SK-N-SH treated with all-trans-retinoic acid at 6 μM for 48 hours (cell line): Measurements from ENCODE around the gene RIC1.

ENCODE experiments used
- ATAC-seq: fragments of 200-7000 bp; cut with Tn5 transposase; 3 replicates; pipeline ENCODE4 v1.9.1; 2020; ENCODE audit warnings: mild to moderate bottlenecking, moderate library complexity
- ARNTL ChIP-seq: fragments of 450-650 bp; formaldehyde crosslinking; IDR thresholded peaks from 2 replicates; pipeline ENCODE4 v1.5.0; 2020; ENCODE audit warnings: low read depth, mild to moderate bottlenecking, moderate library complexity, borderline replicate concordance
- BACH2 ChIP-seq: fragments of 250-450 bp; sonication (Bioruptor Pico); IDR thresholded peaks from 2 replicates; pipeline ENCODE4 v1.9.0; 2021; ENCODE audit warnings: mild to moderate bottlenecking, borderline replicate concordance
- CSDC2 ChIP-seq: fragments of 250-450 bp; sonication (Bioruptor Pico); IDR thresholded peaks from 2 replicates; pipeline ENCODE4 v1.5.0; 2020; ENCODE audit warnings: mild to moderate bottlenecking, moderate library complexity
- ESRRG ChIP-seq: fragments of 250-450 bp; sonication (Bioruptor Pico); IDR thresholded peaks from 2 replicates; pipeline ENCODE4 v1.6.1; 2021; ENCODE audit warnings: mild to moderate bottlenecking
- GLIS3 ChIP-seq: fragments of 250-450 bp; sonication (Bioruptor Pico); IDR thresholded peaks from 2 replicates; pipeline ENCODE4 v1.5.0; 2020; ENCODE audit warnings: mild to moderate bottlenecking, moderate library complexity
- ISL1 ChIP-seq: fragments of 250-450 bp; sonication (Bioruptor Pico); IDR thresholded peaks from 2 replicates; pipeline ENCODE4 v2.1.2; 2022; ENCODE audit warnings: mild to moderate bottlenecking, moderate library complexity
- OSR1 ChIP-seq: fragments of 250-450 bp; sonication (Bioruptor Pico); IDR thresholded peaks from 2 replicates; pipeline ENCODE4 v1.8.0; 2022; ENCODE audit warnings: moderate library complexity, mild to moderate bottlenecking, inconsistent platforms
- PPARA ChIP-seq: fragments of 250-450 bp; sonication (Bioruptor Pico); IDR thresholded peaks from 2 replicates; pipeline ENCODE4 v1.5.0; 2020; ENCODE audit warnings: mild to moderate bottlenecking, borderline replicate concordance
- SNAI2 ChIP-seq: fragments of 250-450 bp; sonication (Bioruptor Pico); IDR thresholded peaks from 2 replicates; pipeline ENCODE4 v1.5.0; 2020; ENCODE audit warnings: mild to moderate bottlenecking, moderate library complexity
- TCF4 ChIP-seq: fragments of 250-450 bp; sonication (Bioruptor Pico); IDR thresholded peaks from 2 replicates; pipeline ENCODE4 v1.8.0; 2021; ENCODE audit warnings: mild to moderate bottlenecking, moderate library complexity, borderline replicate concordance
- TOX ChIP-seq: fragments of 250-450 bp; sonication (Bioruptor Pico); IDR thresholded peaks from 2 replicates; pipeline ENCODE4 v1.8.0; 2021; ENCODE audit warnings: mild to moderate bottlenecking, moderate library complexity, borderline replicate concordance
- ZC3H10 ChIP-seq: fragments of 250-450 bp; sonication (Bioruptor Pico); IDR thresholded peaks from 2 replicates; pipeline ENCODE4 v1.5.1; 2021; ENCODE audit warnings: mild to moderate bottlenecking, moderate library complexity
- ZFP3 ChIP-seq: fragments of 250-450 bp; sonication (Bioruptor Pico); IDR thresholded peaks from 2 replicates; pipeline ENCODE4 v1.5.0; 2020; ENCODE audit warnings: mild to moderate bottlenecking, moderate library complexity
- ZNF565 ChIP-seq: fragments of 450-650 bp; formaldehyde crosslinking; conservative IDR thresholded peaks from 2 replicates; pipeline ENCODE4 v1.5.0; 2020; ENCODE audit warnings: low read depth, mild to moderate bottlenecking, moderate library complexity
- ZNF70 ChIP-seq: fragments of 450-650 bp; formaldehyde crosslinking; IDR thresholded peaks from 2 replicates; pipeline ENCODE4 v1.5.0; 2020; ENCODE audit warnings: mild to moderate bottlenecking, moderate library complexity
- ZNF8 ChIP-seq: fragments of 450-650 bp; formaldehyde crosslinking; IDR thresholded peaks from 2 replicates; pipeline ENCODE4 v1.5.0; 2020; ENCODE audit warnings: mild to moderate bottlenecking, moderate library complexity
- TF ChIP-seq, protein P1 (sequence below): fragments of 250-450 bp; sonication (Bioruptor Pico); IDR thresholded peaks from 2 replicates; pipeline ENCODE4 v1.5.0; 2020; ENCODE audit warnings: mild to moderate bottlenecking, moderate library complexity
- TF ChIP-seq, protein P2 (sequence below): fragments of 250-450 bp; sonication (Bioruptor Pico); IDR thresholded peaks from 2 replicates; pipeline ENCODE4 v1.8.0; 2021; ENCODE audit warnings: low read depth, mild to moderate bottlenecking, moderate library complexity, borderline replicate concordance
- TF ChIP-seq, protein P3 (sequence below): fragments of 250-450 bp; sonication (Bioruptor Pico); IDR thresholded peaks from 2 replicates; pipeline ENCODE4 v1.5.1; 2020; ENCODE audit warnings: low read depth, mild to moderate bottlenecking, moderate library complexity
- TF ChIP-seq, protein P4 (sequence below): fragments of 250-450 bp; sonication (Bioruptor Pico); IDR thresholded peaks from 2 replicates; pipeline ENCODE4 v1.5.1; 2021; ENCODE audit warnings: mild to moderate bottlenecking, moderate library complexity
- TF ChIP-seq, protein P5 (sequence below): fragments of 250-450 bp; sonication (Bioruptor Pico); IDR thresholded peaks from 2 replicates; pipeline ENCODE4 v1.8.0; 2020; ENCODE audit warnings: mild to moderate bottlenecking, moderate library complexity, borderline replicate concordance

Gene RIC1

DNA sequence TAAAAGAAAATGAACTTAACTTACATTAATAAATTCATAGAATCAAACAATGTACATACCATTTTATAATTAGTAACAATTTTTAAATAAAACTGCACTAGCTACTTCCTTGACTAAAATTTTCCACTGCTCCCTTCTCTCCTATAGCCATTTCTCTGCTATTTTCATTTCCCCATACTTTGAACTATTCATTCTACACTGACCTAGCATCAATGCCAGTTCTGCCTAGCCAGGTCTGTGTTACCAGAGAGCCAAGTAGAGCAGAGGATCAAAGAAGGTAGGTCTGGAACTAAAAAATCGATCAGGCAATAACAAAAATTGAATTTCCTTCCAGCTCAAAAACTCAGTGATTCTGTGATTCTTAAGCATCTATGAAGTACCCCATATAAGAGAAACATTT is 119.5 kb downstream of the RIC1 start (continued):
- TF ChIP-seq ISL1 (CRISPR knock-in tag): no peak
- no peak for TF ChIP-seq ARNTL (CRISPR knock-in tag)

DNA sequence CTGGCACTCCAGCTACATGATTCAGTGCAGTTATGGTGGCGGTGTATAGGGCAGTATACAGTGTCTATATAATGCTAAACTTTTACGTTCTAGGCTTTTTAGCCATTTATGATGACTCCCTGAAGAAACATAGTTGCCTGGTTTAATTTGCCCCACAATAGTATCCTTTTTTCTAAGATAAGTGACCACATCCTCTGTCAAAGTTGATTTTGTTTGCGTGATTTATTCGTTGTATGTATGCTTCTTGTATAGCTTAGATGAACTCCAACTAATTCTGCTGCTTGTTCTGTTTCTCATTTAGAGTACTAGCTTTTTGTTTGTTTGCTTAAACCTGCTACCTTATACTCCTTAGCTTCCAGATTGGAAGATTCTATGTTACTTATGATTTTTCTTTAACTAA is 120.4 kb downstream of the RIC1 start:
- no peak for TF ChIP-seq SNAI2 (CRISPR knock-in tag)
- no peak for TF ChIP-seq ISL1 (CRISPR knock-in tag)
- TF ChIP-seq, protein P1, sequence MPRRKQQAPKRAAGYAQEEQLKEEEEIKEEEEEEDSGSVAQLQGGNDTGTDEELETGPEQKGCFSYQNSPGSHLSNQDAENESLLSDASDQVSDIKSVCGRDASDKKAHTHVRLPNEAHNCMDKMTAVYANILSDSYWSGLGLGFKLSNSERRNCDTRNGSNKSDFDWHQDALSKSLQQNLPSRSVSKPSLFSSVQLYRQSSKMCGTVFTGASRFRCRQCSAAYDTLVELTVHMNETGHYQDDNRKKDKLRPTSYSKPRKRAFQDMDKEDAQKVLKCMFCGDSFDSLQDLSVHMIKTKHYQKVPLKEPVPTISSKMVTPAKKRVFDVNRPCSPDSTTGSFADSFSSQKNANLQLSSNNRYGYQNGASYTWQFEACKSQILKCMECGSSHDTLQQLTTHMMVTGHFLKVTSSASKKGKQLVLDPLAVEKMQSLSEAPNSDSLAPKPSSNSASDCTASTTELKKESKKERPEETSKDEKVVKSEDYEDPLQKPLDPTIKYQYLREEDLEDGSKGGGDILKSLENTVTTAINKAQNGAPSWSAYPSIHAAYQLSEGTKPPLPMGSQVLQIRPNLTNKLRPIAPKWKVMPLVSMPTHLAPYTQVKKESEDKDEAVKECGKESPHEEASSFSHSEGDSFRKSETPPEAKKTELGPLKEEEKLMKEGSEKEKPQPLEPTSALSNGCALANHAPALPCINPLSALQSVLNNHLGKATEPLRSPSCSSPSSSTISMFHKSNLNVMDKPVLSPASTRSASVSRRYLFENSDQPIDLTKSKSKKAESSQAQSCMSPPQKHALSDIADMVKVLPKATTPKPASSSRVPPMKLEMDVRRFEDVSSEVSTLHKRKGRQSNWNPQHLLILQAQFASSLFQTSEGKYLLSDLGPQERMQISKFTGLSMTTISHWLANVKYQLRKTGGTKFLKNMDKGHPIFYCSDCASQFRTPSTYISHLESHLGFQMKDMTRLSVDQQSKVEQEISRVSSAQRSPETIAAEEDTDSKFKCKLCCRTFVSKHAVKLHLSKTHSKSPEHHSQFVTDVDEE (CRISPR knock-in tag): no peak
- no peak for TF ChIP-seq PPARA (CRISPR knock-in tag)
- TF ChIP-seq, protein P2, sequence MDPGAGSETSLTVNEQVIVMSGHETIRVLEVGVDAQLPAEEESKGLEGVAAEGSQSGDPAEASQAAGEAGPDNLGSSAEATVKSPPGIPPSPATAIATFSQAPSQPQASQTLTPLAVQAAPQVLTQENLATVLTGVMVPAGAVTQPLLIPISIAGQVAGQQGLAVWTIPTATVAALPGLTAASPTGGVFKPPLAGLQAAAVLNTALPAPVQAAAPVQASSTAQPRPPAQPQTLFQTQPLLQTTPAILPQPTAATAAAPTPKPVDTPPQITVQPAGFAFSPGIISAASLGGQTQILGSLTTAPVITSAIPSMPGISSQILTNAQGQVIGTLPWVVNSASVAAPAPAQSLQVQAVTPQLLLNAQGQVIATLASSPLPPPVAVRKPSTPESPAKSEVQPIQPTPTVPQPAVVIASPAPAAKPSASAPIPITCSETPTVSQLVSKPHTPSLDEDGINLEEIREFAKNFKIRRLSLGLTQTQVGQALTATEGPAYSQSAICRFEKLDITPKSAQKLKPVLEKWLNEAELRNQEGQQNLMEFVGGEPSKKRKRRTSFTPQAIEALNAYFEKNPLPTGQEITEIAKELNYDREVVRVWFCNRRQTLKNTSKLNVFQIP (CRISPR knock-in tag): no peak
- TF ChIP-seq TOX (CRISPR knock-in tag): no peak
- no peak for TF ChIP-seq ZNF70 (CRISPR knock-in tag)
- no peak for TF ChIP-seq OSR1 (CRISPR knock-in tag)
- TF ChIP-seq ZNF8 (CRISPR knock-in tag): no peak
- TF ChIP-seq GLIS3 (CRISPR knock-in tag): no peak
- TF ChIP-seq ESRRG (CRISPR knock-in tag): no peak
- TF ChIP-seq TCF4: no peak
- ATAC-seq: no peak

DNA sequence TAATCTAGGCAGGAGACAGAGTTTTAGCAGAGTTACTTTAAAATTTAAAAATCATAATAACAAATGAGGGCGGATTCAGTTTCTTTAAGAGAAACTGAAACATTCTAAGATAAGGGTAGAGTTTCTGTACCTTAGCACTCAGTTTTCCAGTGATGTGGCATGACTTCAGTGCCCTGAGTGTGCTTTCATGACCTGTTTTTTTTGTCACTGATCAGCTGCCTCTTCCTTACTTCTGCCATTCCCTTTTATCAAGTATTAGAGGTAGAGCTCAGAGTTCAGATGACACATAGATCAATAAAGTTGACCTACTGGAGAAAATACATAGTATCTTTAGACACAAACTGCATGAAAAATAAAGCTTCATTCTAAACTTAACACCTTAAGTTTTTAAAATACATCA is 121.7 kb downstream of the RIC1 start:
- no peak for ATAC-seq
- TF ChIP-seq TCF4 (no peak), ESRRG (CRISPR knock-in tag) (no peak), PPARA (CRISPR knock-in tag) (no peak), BACH2 (no peak), TOX (CRISPR knock-in tag) (no peak), ZFP3 (no peak), CSDC2 (CRISPR knock-in tag) (no peak), ZNF565 (CRISPR knock-in tag) (no peak)
- TF ChIP-seq, protein P3, sequence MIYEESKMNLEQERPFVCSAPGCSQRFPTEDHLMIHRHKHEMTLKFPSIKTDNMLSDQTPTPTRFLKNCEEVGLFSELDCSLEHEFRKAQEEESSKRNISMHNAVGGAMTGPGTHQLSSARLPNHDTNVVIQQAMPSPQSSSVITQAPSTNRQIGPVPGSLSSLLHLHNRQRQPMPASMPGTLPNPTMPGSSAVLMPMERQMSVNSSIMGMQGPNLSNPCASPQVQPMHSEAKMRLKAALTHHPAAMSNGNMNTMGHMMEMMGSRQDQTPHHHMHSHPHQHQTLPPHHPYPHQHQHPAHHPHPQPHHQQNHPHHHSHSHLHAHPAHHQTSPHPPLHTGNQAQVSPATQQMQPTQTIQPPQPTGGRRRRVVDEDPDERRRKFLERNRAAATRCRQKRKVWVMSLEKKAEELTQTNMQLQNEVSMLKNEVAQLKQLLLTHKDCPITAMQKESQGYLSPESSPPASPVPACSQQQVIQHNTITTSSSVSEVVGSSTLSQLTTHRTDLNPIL (CRISPR knock-in tag): no peak
- TF ChIP-seq, protein P4, sequence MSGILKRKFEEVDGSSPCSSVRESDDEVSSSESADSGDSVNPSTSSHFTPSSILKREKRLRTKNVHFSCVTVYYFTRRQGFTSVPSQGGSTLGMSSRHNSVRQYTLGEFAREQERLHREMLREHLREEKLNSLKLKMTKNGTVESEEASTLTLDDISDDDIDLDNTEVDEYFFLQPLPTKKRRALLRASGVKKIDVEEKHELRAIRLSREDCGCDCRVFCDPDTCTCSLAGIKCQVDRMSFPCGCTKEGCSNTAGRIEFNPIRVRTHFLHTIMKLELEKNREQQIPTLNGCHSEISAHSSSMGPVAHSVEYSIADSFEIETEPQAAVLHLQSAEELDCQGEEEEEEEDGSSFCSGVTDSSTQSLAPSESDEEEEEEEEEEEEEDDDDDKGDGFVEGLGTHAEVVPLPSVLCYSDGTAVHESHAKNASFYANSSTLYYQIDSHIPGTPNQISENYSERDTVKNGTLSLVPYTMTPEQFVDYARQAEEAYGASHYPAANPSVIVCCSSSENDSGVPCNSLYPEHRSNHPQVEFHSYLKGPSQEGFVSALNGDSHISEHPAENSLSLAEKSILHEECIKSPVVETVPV (CRISPR knock-in tag): no peak

DNA sequence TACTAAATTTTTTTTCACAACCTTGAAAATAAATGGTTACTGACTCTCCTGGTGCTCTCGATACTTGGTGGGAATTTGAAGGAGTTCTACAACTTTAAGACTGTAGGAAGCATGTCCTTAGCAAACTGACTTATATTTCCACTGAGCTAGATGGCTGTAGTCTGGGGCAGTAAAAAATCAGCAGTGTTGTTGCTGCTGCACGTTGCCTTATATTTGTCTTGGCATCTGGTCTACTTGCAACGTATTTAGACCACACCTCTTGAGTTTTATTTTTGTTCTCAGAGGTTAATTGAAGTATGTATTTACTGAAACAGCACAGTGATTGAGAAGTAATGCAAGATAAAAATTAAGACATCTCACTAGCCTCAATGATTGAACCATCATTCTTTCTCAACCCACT is 127.7 kb downstream of the RIC1 start:
- TF ChIP-seq, protein P5, sequence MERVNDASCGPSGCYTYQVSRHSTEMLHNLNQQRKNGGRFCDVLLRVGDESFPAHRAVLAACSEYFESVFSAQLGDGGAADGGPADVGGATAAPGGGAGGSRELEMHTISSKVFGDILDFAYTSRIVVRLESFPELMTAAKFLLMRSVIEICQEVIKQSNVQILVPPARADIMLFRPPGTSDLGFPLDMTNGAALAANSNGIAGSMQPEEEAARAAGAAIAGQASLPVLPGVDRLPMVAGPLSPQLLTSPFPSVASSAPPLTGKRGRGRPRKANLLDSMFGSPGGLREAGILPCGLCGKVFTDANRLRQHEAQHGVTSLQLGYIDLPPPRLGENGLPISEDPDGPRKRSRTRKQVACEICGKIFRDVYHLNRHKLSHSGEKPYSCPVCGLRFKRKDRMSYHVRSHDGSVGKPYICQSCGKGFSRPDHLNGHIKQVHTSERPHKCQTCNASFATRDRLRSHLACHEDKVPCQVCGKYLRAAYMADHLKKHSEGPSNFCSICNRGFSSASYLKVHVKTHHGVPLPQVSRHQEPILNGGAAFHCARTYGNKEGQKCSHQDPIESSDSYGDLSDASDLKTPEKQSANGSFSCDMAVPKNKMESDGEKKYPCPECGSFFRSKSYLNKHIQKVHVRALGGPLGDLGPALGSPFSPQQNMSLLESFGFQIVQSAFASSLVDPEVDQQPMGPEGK (CRISPR knock-in tag): no peak
- TF ChIP-seq TCF4 (no peak), OSR1 (CRISPR knock-in tag) (no peak), ZC3H10 (CRISPR knock-in tag) (no peak), CSDC2 (CRISPR knock-in tag) (no peak), TOX (CRISPR knock-in tag) (no peak), GLIS3 (CRISPR knock-in tag) (no peak), ARNTL (CRISPR knock-in tag) (no peak), PPARA (CRISPR knock-in tag) (no peak)
- TF ChIP-seq, protein P4 (CRISPR knock-in tag): no peak
- TF ChIP-seq, all 23 proteins: peak for 0
- ATAC-seq: no peak
